HTERT RPE-1 (cell line): ENCODE data around the gene RNF168.
"Not testable (repeated sequence)": the region's sequence is repeated elsewhere in the genome, so short reads cannot be mapped to it uniquely, and the experiment has no call there.

Source experiments
- in situ Hi-C: fragments of 300-500 bp; cut with MboI; formaldehyde crosslinking; loops from 4 replicates; pipeline ENCODE4 v1.14.3; 2020; ENCODE audit warnings: low sequenced_read_pairs

Gene RNF168

DNA sequence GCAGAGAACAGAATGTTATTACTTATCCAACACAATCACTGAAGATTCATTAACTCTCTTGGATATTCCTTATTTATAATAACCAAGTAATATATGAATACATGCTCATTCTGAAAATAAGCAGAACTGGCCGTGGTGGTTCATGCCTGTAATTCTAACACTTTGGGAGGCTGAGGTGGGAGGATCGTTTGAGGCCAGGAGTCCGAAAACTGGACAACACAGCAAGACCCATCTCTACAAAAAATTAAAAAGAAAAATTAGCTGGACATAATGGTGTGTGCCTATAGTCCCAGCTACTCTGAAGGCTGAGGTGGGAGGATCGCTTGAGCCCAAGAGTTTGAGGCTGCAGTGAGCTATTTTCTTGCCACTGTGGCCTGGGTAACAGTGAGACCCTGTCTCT lies 25.9 kb downstream of the RNF168 start:
- in situ Hi-C loops = no loop called here

GRCh38 chr3:196472286-196472685 lies 31.3 kb downstream of the RNF168 start:
- in situ Hi-C loops = no loop called here

- in situ Hi-C loops = no loop called here
Measured at GRCh38 chr3:196471551-196471950, 32.0 kb downstream of the RNF168 start.

DNA sequence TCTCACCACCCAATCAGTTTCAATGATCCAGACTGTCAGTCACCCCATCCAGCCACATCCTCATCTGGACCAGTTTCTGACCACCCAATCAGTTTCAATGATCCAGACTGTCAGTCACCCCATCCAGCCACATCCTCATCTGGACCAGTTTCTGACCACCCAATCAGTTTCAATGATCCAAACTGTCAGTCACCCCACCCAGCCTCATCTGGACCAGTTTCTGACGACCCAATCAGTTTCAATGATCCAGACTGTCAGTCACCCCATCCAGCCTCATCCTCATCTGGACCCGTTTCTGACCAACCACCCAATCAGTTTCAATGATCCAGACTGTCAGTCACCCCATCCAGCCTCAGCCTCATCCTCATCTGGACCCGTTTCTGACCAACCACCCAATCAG lies 33.4 kb downstream of the RNF168 start:
- in situ Hi-C loops = not testable (repeated sequence)

DNA sequence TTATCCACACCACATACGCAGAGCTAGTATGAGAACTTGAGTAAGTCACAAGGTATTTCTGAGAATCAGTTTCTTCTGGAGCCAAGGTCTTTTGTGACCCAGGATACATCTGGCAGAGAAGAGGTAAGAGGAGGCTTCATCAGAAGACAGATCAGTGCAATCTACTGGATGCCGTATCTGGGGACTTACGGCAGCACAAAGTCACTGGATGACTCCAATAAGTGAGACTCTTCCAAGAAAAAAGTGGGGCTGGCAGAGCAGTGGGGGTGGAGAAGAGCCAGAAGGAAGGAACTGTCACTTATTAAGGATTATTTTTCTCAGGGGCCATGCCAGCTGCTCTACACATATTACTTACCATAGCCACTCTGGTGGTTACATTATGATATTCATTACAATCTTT lies 39.8 kb downstream of the RNF168 start:
- in situ Hi-C loops = no loop called here

GRCh38 chr3:196463478-196463756 lies 40.2 kb downstream of the RNF168 start:
- in situ Hi-C loops = no loop called here

- in situ Hi-C loops = not testable (repeated sequence)
Measured at GRCh38 chr3:196462680-196463477, 40.7 kb downstream of the RNF168 start.

DNA sequence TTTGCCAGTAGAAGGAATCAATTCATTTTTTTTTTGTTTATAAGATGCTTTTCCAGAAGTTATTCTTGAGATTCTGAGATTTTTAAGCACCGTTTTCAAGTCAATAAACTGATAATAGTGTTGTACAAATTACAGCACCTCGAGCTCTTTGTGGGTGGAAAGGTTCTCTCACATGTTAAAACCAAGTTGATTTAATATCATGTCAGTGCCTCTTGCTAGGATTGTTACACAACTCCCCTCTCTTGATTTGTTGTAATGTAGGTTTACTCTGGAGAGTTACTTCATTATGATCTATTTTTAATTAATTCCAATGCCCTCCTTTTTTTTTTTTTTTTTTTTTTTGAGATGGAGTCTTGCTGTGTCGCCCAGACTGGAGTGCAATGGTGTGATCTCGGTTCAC lies 45.5 kb downstream of the RNF168 start:
- in situ Hi-C loops = no loop called here

- in situ Hi-C loops = not testable (repeated sequence)
Measured at GRCh38 chr3:196457470-196457869, 46.1 kb downstream of the RNF168 start.

DNA sequence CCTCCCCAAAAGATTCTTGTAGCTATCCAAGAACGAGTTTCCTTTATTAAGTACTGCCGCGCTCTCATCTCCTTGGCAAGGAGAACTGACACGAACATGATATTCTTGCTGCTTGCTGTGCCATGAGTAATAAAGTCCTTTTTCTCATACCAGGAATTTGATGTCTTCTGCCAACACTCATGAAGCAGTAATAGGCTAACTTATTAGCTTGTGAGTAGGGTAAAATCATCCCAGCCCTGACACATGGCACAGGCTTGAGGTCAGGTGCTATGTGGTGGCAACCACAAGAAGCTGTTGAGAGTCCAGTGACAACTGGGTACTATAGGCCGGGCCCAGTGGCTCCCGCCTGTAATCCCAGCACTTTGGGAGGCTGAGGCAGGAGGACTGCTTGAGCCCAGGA lies 48.6 kb downstream of the RNF168 start:
- in situ Hi-C loops = no loop called here

- in situ Hi-C loops = not testable (repeated sequence)
Measured at GRCh38 chr3:196445391-196445790, 58.2 kb downstream of the RNF168 start.

GRCh38 chr3:196444500-196444894 lies 59.1 kb downstream of the RNF168 start:
- in situ Hi-C loops = no loop called here

DNA sequence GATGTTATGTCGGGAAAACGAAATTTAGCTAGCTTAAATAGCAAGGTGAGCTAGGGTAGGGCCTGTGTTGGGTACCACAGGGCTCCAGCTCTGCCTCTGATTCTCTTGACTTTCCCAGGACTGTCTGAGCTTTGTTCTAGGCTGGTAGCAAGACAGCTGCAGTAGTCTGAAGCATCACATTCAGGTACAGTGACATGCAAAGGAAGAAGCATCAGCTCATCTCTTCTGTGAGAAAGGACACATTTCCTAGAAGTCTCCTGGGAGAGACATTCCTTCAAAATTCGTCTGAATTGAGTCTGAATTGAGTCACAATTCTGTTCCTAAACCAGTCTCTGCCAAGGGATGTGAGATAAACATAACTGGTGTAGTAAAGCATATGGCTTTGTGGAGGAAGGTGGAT lies 62.9 kb downstream of the RNF168 start:
- in situ Hi-C loops = no loop called here

DNA sequence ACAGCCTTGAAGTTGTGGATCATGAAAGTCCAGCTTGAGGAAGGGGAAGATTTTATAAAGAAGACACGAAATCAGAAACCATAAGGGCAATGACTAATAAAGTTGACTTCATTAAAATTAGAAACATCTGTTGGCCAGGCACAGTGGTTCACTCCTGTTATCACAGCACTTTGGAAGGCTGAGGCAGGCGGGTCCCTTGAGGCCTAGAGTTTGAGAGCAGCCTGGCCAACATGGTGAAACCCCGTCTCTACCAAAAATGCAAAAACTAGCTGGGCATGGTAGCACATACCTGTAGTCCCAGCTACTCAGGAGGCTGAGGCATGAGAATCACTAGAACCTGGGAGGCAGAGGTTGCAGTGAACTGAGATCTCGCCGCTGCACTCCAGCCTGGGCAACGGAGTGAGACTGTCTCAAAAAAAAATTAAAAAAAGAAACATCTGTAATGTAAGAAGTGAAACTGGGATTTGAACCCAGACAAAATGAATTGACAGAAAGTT lies 63.5 kb downstream of the RNF168 start:
- in situ Hi-C loops = no loop called here

DNA sequence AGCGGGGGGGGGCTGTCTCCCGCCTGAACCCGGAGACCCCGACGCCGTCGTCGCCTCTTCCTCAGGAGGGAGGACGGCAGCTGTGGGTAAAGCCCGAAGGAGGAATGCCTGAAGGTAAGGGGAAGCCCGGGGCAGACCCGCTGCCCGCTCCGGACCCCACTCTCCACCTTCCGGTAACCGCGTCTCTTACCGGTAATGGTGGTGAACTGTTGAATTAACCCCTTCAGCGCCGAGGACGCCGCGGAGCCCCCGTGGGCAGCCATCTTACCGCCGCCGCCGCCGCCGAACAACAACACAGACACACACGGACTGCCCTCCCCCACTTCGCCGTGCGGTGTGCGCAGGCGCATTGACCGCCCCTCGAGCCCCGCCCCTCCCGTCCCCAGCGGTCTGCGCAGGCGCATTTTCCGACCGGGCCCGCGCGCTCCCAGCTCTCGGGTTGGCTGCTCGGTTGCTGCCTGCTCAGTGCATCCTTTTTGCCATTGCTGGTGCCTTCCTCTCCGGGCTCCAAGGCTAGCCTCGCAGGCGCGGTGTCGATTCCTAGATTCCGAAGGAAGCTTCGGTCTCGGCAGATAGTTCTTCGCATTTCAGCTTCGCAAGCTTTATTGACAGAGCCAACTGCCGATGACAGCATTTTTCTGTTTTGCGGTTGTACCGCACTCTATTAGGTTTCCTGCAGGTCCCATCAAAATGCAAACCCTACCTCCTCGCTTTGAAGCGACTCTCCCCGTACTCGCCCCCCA lies 71.3 kb downstream of the RNF168 start, which contains the start of gene UBXN7:
Gene UBXN7 (minus strand): TSS at position 291 of the 743 bp plus-strand sequence. CDS start 28 bp downstream, at position 263.
- in situ Hi-C loops = no loop called here

- in situ Hi-C loops = no loop called here
Measured at GRCh38 chr3:196431181-196432136, 72.1 kb downstream of the RNF168 start.

DNA sequence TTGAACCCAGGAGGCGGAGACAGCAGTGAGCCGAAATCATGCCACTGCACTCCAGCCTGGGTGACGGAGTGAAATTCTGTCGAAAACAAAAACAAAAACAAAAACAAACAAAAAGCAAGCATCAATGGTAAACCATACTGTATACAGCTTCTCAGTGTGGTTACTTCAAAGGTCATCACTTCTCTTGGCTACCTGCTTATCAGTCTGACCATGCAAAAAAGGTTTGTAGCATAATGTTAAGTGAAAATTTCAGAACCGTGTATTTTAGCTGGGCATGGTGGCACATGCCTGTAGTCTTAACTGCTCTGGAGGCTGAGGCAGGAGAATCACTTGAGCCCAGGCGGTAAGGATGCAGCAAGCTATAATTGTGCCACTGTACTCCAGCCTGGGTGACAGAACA lies 75.5 kb downstream of the RNF168 start:
- in situ Hi-C loops = no loop called here

DNA sequence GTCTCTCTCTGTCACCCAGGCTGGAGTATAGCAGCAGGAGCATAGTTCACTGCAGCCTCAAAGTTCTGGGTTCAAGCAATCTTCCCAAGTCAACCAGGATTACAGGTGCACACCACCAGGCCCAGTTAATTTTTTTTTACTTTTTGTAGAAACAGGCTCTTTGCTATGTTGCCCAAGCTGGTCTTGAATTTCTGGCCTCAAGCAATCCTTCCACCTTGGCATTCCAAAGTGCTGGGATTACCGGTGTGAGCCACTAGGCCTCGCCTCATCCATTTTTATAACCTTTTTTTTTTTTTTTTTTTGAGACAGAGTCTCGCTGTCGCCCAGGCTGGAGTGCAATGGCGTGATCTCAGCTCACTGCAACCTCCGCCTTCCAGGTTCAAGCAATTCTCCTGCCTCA lies 79.1 kb downstream of the RNF168 start:
- in situ Hi-C loops = not testable (repeated sequence)

DNA sequence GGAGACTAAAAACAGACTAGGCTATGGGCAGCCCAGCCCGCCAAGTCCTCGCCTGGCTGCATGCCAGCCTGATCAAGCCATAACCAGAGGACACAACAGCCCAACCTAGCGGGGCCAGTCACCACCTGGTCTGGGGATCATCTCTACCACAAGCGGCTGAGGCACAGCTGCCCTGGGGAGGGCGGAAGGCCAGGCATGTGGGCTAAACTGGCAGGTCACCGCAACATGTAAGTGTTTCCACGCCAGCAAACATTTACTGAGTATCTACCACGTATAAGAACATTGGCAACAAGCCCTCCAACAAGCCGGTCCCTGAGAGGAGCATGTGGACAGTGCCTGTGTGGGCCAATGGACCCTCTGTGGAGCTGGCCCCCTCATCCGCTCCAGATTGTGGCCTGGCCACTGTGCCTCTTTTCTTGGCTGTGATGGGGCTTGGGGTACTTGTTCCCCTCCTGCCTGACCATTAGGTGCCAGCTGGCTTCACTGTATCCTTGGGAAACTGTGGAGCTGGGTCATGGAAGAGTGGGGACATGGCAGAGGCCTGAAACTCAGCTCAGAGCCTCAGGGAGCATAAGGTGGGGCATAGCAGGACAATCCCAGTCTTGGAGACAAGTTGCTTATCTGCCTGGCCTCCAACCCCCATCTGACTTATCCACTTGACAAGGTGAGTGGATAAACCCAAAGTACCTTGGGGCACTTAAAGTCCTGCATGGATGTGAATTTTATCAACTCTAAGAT lies 80.4 kb downstream of the RNF168 start:
- in situ Hi-C loops = no loop called here

DNA sequence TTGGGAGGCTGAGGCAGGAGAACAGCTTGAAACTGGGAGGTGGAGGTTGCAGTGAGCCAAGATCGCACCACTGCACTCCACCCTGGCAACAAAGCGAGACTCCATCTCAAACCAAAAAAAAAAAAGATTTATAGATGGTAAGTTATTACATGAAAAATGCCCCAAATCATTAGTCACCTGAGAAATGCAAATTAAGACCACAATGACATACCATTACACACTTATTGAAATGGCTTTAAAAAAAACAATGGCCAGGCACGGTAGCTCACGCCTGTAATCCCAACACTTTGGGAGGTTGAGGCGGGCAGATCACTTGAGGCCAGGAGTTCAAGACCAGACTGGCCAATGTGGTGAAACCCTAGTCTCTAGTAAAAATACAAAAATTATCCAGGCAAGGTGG lies 81.9 kb downstream of the RNF168 start:
- in situ Hi-C loops = not testable (repeated sequence)
